ENCODE results near the gene PUDP.
A peak's percentile ranks its signal among the peaks of the same experiment; 100 is the strongest.

PUDP gene

DNA sequence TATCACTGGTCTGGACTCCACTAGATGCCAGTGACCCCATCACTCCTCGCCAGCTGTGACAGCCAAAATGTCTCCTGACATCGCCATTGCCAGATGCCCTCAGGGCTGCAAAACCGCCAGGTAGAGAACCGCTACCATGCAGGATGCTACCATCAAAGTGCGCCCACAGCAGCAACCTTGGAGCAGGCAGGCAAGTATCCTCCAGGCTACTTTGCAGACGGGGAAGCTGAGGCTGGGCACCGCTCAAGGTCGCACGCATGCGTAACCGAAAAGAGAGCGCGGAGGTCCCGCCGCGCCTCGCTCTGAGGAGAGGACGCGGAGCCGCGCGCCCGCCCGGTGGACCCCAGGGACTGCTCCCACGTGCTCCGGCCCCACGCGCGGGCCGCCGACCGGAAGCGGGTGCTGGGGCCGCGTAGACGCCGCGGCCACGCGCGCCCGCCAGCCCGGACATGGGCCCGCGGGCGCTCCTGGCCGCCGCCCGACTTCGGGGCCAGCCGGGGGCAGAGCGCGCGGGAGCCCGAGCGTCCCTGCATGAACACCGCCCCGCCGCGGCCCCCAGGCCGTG lies 458 bp downstream of the PUDP start, which contains the start of gene STS:
Gene STS (plus strand): TSS at position 300 of the 565 bp plus-strand sequence. CDS start 105,488 bp downstream, outside the sequence.
- DNase-seq (ENCODE audit: low read depth, low spot score): no peak
- H3K27ac ChIP-seq: peak within 1 kb of the TSS; percentile 62

GRCh38 chrX:7146703-7147412 lies 1.1 kb downstream of the PUDP start:
- no peak overlapping the region for H3K27ac ChIP-seq
- DNase-seq (ENCODE audit: low read depth, low spot score): no peak

DNA sequence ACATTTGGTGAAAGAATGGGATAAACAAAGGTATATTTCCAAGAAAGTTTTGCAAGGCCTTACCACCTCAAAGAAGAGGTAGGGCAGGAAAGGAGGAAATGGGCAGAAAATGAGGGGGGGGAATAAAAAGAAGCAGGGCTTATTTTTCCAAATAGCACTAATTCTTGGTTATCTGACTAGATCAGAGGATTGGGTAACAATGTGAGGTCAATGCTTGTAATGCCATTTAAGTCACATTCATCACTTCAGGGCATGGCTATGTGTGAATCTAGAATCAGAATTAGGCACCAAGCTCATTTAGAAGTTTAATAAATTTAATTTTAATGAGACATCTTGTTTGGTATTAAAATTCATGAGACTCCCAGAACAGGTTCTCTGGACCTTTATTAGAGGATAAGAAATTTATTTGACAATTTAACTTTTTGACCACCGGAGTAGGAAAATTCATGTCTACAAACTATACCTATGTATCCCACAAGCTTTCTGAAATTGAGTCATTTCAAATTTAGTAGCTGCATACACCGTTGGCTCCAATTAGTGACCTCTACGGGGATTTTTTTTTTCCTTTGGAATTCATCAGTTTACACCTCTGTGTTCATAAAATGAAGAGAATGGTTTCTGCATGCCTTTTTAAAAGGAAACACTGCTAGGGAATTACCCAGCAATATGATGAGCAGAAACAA lies 1.8 kb downstream of the PUDP start:
- H3K27ac ChIP-seq: peak overlapping the region; percentile 41
- DNase-seq (ENCODE audit: low read depth, low spot score): no peak

DNA sequence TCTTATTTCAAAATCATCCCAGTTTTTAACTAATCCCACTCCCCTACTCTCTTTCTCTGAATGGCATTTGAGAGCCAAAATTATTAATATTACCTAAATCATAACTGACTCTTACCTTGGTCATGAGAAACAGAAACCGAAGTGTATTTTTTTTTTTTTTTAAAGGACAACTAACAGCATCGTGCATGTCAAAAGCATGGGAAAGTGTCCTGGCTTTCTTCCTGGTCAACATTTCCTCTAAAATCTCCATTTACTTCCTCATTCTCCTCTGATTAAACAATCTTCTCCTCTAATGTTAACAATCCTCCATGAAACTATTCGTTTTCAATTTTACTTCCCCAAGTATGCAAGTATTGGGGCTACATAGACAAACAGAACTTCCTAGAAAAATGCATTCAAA lies 2.5 kb downstream of the PUDP start:
- DNase-seq (ENCODE audit: low read depth, low spot score): no peak
- peak overlapping the region; percentile 41 for H3K27ac ChIP-seq

GRCh38 chrX:7143941-7144525 lies 3.9 kb downstream of the PUDP start:
- DNase-seq (ENCODE audit: low read depth, low spot score): no peak
- no peak overlapping the region for H3K27ac ChIP-seq

GRCh38 chrX:7143076-7143475 lies 4.9 kb downstream of the PUDP start:
- H3K27ac ChIP-seq: no peak overlapping the region
- no peak for DNase-seq (ENCODE audit: low read depth, low spot score)

- no peak overlapping the region for H3K27ac ChIP-seq
- DNase-seq (ENCODE audit: low read depth, low spot score): no peak
These were observed 8.5 kb downstream of the PUDP start for GRCh38 chrX:7139202-7140081.

- no peak overlapping the region for H3K27ac ChIP-seq
- DNase-seq (ENCODE audit: low read depth, low spot score): no peak
These were observed 13.0 kb downstream of the PUDP start for GRCh38 chrX:7134981-7135380.

DNA sequence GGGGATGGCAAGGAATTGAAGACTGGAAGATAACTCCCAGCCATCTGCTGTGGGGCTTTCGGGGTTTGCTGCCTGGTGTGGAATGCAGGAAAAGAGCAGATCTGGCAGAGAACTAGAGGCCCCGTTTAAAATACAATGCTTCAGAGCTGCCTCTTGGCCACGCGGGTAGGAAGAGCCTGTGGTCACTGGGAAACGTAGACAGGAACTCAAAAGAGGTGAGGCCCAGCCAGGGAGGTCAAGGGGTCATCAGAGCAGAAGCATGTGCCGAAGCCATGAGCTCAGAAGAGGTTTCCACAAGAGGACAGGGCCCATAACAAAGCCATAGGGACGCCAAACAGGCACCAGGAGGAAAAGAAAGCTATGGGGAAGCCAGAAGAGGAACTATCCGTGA lies 14.9 kb downstream of the PUDP start:
- no peak for DNase-seq (ENCODE audit: low read depth, low spot score)
- H3K27ac ChIP-seq: peak overlapping the region; percentile 65

GRCh38 chrX:7132335-7133049 lies 15.5 kb downstream of the PUDP start:
- H3K27ac ChIP-seq: peak overlapping the region; percentile 65
- DNase-seq (ENCODE audit: low read depth, low spot score): peak; percentile 79

- H3K27ac ChIP-seq: peak overlapping the region; percentile 65
These were observed 16.3 kb downstream of the PUDP start for GRCh38 chrX:7131621-7132020.

DNA sequence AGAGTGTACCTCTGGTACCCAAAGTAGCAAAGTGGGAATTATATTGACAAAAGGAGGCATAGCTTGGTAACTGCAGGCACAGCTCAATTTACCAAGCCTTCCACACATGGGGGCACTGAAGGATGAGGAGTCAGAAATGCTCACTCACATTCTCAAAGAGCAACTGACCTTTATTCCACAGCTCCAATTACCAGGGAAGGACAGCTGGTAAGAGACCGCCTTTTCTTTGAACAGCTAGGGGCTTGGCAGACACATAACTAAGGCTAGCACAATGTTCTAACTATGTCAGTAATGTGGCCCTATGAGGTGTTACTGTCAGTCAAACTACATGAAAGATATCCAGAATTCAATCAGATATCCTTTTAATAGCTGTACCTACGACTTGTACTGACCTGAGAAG lies 20.9 kb downstream of the PUDP start:
- H3K27ac ChIP-seq: no peak overlapping the region
- DNase-seq (ENCODE audit: low read depth, low spot score): no peak

More at GRCh38 chrX:7131621-7132020, 16.3 kb downstream of the PUDP start:
- DNase-seq (ENCODE audit: low read depth, low spot score): no peak

GRCh38 chrX:7120878-7121219 lies 27.1 kb downstream of the PUDP start:
- no peak for DNase-seq (ENCODE audit: low read depth, low spot score)
- peak overlapping the region; percentile 42 for H3K27ac ChIP-seq

DNA sequence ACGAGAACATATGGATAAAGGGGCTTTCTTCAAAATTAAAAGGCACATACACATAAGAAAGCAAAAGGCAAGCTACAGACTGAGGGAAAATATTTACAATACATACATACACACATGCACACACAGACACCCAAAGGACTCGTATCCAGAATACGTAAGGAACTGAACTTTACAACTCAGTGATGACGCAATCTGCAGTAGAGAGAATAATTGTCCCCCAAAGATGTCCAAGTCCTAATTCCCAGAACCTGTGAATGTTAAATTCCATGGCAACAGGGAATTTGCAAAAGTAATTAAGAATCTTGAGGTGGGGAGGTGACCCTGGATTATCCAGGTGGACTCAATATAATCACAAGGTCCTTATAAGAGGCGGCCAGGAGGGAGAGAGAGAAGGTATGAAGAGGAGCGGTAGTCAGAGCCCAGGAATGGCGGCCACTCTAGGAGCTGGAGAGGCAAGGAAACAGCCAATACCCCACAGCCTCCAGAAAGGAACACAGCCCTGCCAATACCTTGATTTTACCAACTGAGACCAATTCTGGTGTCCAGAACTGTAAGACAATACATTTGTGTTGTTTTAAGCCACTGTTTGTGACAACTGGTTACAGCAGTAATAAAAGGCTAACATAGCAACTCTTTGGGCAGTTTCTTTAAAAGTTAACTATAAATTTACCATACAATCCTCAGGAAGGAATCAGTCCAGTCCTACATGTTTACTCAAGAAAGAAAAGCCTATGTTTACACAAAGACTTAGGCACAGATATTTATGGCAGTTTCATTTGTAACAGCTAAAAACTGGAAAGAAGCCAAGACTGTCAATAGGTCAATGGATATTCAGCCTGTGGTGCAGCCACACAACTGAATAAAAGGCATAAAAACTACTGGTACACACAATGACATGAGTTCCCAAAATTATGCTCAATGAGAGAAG lies 27.7 kb downstream of the PUDP start:
- peak overlapping the region; percentile 42 for H3K27ac ChIP-seq
- no peak for DNase-seq (ENCODE audit: low read depth, low spot score)

DNA sequence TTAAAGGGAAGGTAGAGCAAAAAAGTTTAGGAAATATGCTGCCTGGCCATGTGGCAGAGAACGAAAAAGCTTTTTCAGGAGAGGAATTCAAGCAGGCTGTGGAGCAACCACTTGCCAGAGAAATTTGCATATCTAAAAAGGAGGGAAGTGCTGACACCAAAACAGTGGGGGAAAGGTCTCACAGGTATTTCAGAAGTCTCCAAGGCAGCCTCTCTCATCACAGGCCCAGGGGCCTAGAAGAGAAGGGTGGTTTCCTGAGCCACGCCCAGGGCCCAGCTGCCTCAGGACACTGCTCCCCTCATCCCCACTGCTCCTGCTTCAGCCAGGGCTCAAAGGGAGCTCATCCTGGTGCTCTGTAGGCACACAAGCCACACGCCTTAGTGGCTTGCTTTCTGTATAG lies 30.4 kb downstream of the PUDP start:
- H3K27ac ChIP-seq: no peak overlapping the region
- DNase-seq (ENCODE audit: low read depth, low spot score): no peak

- no peak for DNase-seq (ENCODE audit: low read depth, low spot score)
- no peak overlapping the region for H3K27ac ChIP-seq
These were observed 31.9 kb downstream of the PUDP start for GRCh38 chrX:7116081-7116480.

DNA sequence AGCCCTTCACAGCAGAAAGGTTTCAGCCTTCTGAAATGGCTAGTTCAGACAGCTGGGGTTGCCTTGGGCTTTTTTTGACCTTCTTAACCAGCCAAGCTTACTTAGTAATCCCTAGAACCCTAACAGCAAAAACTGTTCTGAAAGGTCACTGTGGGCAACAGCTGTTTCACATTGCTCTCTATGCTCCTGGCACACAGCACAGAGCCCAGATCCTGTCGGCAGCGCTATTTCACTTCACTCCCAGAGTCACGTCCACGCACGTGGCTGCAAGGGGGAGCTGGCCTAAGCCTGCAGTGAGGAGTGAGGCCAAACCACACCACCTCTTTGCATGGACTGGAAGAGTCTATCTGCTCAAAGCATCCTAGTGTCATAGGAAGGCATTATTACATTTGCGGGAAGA lies 32.4 kb downstream of the PUDP start:
- H3K27ac ChIP-seq: no peak overlapping the region
- no peak for DNase-seq (ENCODE audit: low read depth, low spot score)

DNA sequence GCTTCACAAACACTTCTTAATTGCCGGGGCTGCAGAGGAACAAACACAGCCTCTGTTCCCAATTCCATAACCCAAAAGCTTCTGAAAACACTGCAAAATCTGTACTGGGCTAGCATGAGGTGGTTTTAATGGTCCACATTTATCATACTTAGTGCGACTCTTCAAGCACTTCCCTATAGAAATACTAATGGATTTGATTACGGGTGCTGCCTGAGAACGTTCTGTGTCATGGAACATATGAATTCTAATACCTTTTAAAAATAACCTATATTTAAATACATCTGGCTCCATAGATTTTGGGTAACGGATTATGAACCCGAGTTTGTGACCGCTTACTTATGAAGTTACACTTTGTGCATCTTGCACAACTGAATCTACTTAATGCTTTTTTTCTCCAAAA lies 35.9 kb downstream of the PUDP start:
- no peak for DNase-seq (ENCODE audit: low read depth, low spot score)

DNA sequence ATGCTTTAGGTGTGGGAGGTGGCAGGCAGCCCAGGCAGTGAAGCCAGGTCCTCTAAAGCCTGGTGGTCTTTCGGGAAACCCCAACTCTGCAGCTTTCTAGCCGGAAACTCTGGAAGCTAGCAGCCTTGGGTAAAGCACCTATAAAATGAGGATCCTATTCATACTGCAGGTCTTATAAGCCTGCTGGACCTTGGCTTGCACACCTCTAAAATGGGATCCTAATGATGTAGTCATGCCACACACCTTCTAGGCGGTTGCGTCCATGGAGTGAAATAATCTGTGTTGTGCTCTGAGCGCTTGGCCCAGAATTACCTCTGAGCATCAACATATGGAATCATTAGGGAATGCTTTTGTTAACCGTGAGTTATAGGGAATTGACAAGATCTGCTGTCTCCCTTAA lies 36.4 kb downstream of the PUDP start:
- no peak overlapping the region for H3K27ac ChIP-seq
- DNase-seq (ENCODE audit: low read depth, low spot score): no peak

More for the DNA sequence above, 35.9 kb downstream of the PUDP start:
- H3K27ac ChIP-seq: no peak overlapping the region
